ENCODE data around the gene ACTN4. TPM values are rescaled to one million over a fixed set of nuclear protein-coding genes. Genes with fewer than 3 reads are reported as not detected.
"Not testable (repeated sequence)": the region's sequence is repeated elsewhere in the genome, so short reads cannot be mapped to it uniquely, and the experiment has no call there.

Gene ACTN4
- total and polyA plus RNA-seq, 2 donors (not counting 1 experiment from before 2014, with no cell fraction given), result 108 to 164 TPM

- not testable (repeated sequence) for ATAC-seq (ENCODE audit: low read depth)
Observed at GRCh38 chr19:38754196-38754595, 106.7 kb downstream of the ACTN4 start.

DNA sequence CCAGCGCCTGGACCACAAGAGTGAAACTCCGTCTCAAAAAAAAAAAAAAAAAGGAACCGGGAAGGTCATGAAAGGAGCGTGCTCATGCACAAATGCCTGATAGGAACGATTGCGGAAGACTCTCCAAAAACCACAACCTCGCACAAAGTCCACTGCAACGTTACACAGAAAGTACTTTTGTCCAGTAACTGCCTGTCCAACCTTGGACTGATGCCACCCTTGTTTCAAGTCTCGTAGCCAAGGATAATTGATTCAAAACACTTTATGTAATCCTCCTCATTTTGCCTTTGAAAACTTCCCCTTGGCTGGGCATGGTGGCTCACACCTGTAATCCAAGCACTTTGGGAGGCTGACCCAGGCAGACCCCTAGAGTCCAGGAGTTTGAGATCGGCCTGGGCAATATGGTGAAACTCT, 112.1 kb downstream of the ACTN4 start:
- Mint-ChIP-seq H3K9me3 (ENCODE audit: insufficient read depth) (no peaks in the 10 kb centered on the region), H3K4me3 (no peak overlapping the region), H3K27me3 (no peaks in the 10 kb centered on the region), H3K4me1 (peaks cover 9% of the 10 kb centered on the region), H3K27ac (no peak overlapping the region)
- Histone ChIP-seq H3K27me3 (replicated peaks in 1 of 4; ENCODE audit: control extremely low read depth in 1 of 4, control insufficient read depth in 3 of 4, insufficient read depth in 4 of 4, low read length in 3 of 4) (no peaks in the 10 kb centered on the region), H3K27ac (ENCODE audit: low read length in 2 of 2) (no peak overlapping the region), H3K9me3 (ENCODE audit: control extremely low read depth in 1 of 3, control insufficient read depth in 2 of 3, insufficient read depth in 1 of 3, low read length in 2 of 3) (no peaks in the 10 kb centered on the region), H3K4me3 (ENCODE audit: control extremely low read depth in 1 of 5, extremely low read depth in 1 of 5, insufficient read depth in 1 of 5, low read depth in 2 of 5, low read length in 4 of 5) (no peak overlapping the region), H3K9ac (ENCODE audit: low read length) (no peak overlapping the region), H2AFZ (ENCODE audit: insufficient read depth, low read depth, low read length, poor library complexity, severe bottlenecking) (no peak overlapping the region), H3K4me2 (replicated peaks; ENCODE audit: low read depth, low read length, poor library complexity, severe bottlenecking) (no peak overlapping the region), H3K36me3 (replicated peaks in 1 of 2; ENCODE audit: control extremely low read depth in 1 of 2, control insufficient read depth in 1 of 2, extremely low read depth in 1 of 2, insufficient read depth in 2 of 2, low read length in 1 of 2) (no peaks in the 10 kb centered on the region), H4K20me1 (ENCODE audit: control insufficient read depth, insufficient read depth, low read length, poor library complexity, severe bottlenecking) (no peaks in the 10 kb centered on the region), H3K4me1 (ENCODE audit: control insufficient read depth in 2 of 2, insufficient read depth in 2 of 2, low read length in 2 of 2) (peaks cover 0 to 3% of the 10 kb centered on the region in 2 donors), H3K79me2 (ENCODE audit: control insufficient read depth, insufficient read depth, low read length) (no peaks in the 10 kb centered on the region)
- CTCF ChIA-PET, result interaction anchor here (1.0 kb wide), 1 partner anchor 124 kb away, joined by 3 read pairs; no protein-coding TSS in a partner anchor
- DNase-seq (no peak), ATAC-seq (ENCODE audit: low read depth) (no peak)
- 88% methylated on average over 8 of the region's 10 CpGs for WGBS (ENCODE audit: insufficient coverage)
- no peak for TF ChIP-seq EZH2 (IDR thresholded peaks at IDR 0.05; ENCODE audit: borderline replicate concordance, insufficient read depth, low read depth, low read length, poor library complexity, severe bottlenecking)
- TF ChIP-seq, protein P1, sequence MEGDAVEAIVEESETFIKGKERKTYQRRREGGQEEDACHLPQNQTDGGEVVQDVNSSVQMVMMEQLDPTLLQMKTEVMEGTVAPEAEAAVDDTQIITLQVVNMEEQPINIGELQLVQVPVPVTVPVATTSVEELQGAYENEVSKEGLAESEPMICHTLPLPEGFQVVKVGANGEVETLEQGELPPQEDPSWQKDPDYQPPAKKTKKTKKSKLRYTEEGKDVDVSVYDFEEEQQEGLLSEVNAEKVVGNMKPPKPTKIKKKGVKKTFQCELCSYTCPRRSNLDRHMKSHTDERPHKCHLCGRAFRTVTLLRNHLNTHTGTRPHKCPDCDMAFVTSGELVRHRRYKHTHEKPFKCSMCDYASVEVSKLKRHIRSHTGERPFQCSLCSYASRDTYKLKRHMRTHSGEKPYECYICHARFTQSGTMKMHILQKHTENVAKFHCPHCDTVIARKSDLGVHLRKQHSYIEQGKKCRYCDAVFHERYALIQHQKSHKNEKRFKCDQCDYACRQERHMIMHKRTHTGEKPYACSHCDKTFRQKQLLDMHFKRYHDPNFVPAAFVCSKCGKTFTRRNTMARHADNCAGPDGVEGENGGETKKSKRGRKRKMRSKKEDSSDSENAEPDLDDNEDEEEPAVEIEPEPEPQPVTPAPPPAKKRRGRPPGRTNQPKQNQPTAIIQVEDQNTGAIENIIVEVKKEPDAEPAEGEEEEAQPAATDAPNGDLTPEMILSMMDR (IDR thresholded peaks at IDR 0.05), result no peak
- intact Hi-C loops (cut with micrococcal nuclease), result no loop called here
- POLR2A ChIA-PET, result no interaction called here

More at GRCh38 chr19:38754196-38754595, 106.7 kb downstream of the ACTN4 start:
- WGBS (ENCODE audit: insufficient coverage), result no CpG with 5 or more reads among the region's 2 CpGs
- CTCF ChIA-PET; H2AFZ ChIP-seq (ENCODE audit: insufficient read depth, low read depth, low read length, poor library complexity, severe bottlenecking); H4K20me1 ChIP-seq (ENCODE audit: control insufficient read depth, insufficient read depth, low read length, poor library complexity, severe bottlenecking); POLR2A ChIA-PET; H3K36me3 ChIP-seq (replicated peaks in 1 of 2; ENCODE audit: control extremely low read depth in 1 of 2, control insufficient read depth in 1 of 2, extremely low read depth in 1 of 2, insufficient read depth in 2 of 2, low read length in 1 of 2); H3K4me2 ChIP-seq (replicated peaks; ENCODE audit: low read depth, low read length, poor library complexity, severe bottlenecking); H3K79me2 ChIP-seq (ENCODE audit: control insufficient read depth, insufficient read depth, low read length); H3K4me3 ChIP-seq (ENCODE audit: control extremely low read depth in 1 of 5, extremely low read depth in 1 of 5, insufficient read depth in 1 of 5, low read depth in 2 of 5, low read length in 4 of 5); H3K9me3 ChIP-seq (ENCODE audit: control extremely low read depth in 1 of 3, control insufficient read depth in 2 of 3, insufficient read depth in 1 of 3, low read length in 2 of 3); H3K4me3 Mint-ChIP-seq; H3K27me3 ChIP-seq (replicated peaks in 1 of 4; ENCODE audit: control extremely low read depth in 1 of 4, control insufficient read depth in 3 of 4, insufficient read depth in 4 of 4, low read length in 3 of 4); H3K27ac Mint-ChIP-seq; H3K9me3 Mint-ChIP-seq (ENCODE audit: insufficient read depth); DNase-seq; H3K4me1 Mint-ChIP-seq; H3K27me3 Mint-ChIP-seq; intact Hi-C loops (cut with micrococcal nuclease); H3K4me1 ChIP-seq (ENCODE audit: control insufficient read depth in 2 of 2, insufficient read depth in 2 of 2, low read length in 2 of 2); H3K27ac ChIP-seq (ENCODE audit: low read length in 2 of 2); H3K9ac ChIP-seq (ENCODE audit: low read length): not testable (repeated sequence)

GRCh38 chr19:38760805-38761517, 113.5 kb downstream of the ACTN4 start:
- H3K27ac Mint-ChIP-seq; H3K36me3 ChIP-seq (replicated peaks in 1 of 2; ENCODE audit: control extremely low read depth in 1 of 2, control insufficient read depth in 1 of 2, extremely low read depth in 1 of 2, insufficient read depth in 2 of 2, low read length in 1 of 2); H3K9me3 Mint-ChIP-seq (ENCODE audit: insufficient read depth); H3K4me3 Mint-ChIP-seq; H3K4me2 ChIP-seq (replicated peaks; ENCODE audit: low read depth, low read length, poor library complexity, severe bottlenecking); H3K27me3 Mint-ChIP-seq; H3K27me3 ChIP-seq (replicated peaks in 1 of 4; ENCODE audit: control extremely low read depth in 1 of 4, control insufficient read depth in 3 of 4, insufficient read depth in 4 of 4, low read length in 3 of 4); H2AFZ ChIP-seq (ENCODE audit: insufficient read depth, low read depth, low read length, poor library complexity, severe bottlenecking); H4K20me1 ChIP-seq (ENCODE audit: control insufficient read depth, insufficient read depth, low read length, poor library complexity, severe bottlenecking); H3K4me1 ChIP-seq (ENCODE audit: control insufficient read depth in 2 of 2, insufficient read depth in 2 of 2, low read length in 2 of 2); intact Hi-C loops (cut with micrococcal nuclease); H3K4me3 ChIP-seq (ENCODE audit: control extremely low read depth in 1 of 5, extremely low read depth in 1 of 5, insufficient read depth in 1 of 5, low read depth in 2 of 5, low read length in 4 of 5); H3K9ac ChIP-seq (ENCODE audit: low read length); H3K9me3 ChIP-seq (ENCODE audit: control extremely low read depth in 1 of 3, control insufficient read depth in 2 of 3, insufficient read depth in 1 of 3, low read length in 2 of 3); DNase-seq; H3K79me2 ChIP-seq (ENCODE audit: control insufficient read depth, insufficient read depth, low read length); H3K27ac ChIP-seq (ENCODE audit: low read length in 2 of 2); H3K4me1 Mint-ChIP-seq; ATAC-seq (ENCODE audit: low read depth): not testable (repeated sequence)
- 80% methylated on average over 1 of the region's 6 CpGs for WGBS (ENCODE audit: insufficient coverage)
- CTCF ChIA-PET, result interaction anchor here (0.6 to 1.0 kb wide), 3 partner anchors 61 to 722 kb away, joined by 3 to 4 read pairs (median 4); no protein-coding TSS in a partner anchor
- POLR2A ChIA-PET, result interaction anchor here (0.7 kb wide), 1 partner anchor 771 kb away, joined by 4 read pairs; no protein-coding TSS in a partner anchor

Measured in B cell (primary cell).